Mesothelial cell of epicardium (in vitro differentiated cells): ENCODE measurements around the gene DSCAM. TPM values are rescaled to one million over a fixed set of nuclear protein-coding genes. Genes with fewer than 3 reads are reported as not detected.
"Not testable (repeated sequence)": the region's sequence is repeated elsewhere in the genome, so short reads cannot be mapped to it uniquely, and the experiment has no call there.

Experiments
- DNase-seq, 2 experiments: peaks; one replicate each; pipeline ENCODE4 v3.0.0; 2021; ENCODE audit warnings: low spot score in 2 of 2; ENCODE audit not compliant: unreplicated experiment in 2 of 2
- H3K27ac Mint-ChIP-seq: 2 replicates; pipeline ENCODE4 v1.8.0; 2021; ENCODE audit warnings: mixed read lengths
- H3K27me3 Mint-ChIP-seq: 2 replicates; pipeline ENCODE4 v1.8.0; 2021; ENCODE audit warnings: low read depth, mixed read lengths
- H3K36me3 Mint-ChIP-seq: 2 replicates; pipeline ENCODE4 v1.8.0; 2021; ENCODE audit warnings: mixed read lengths
- H3K4me1 Mint-ChIP-seq: 2 replicates; pipeline ENCODE4 v1.8.0; 2021; ENCODE audit warnings: mixed read lengths
- H3K4me3 Mint-ChIP-seq: 2 replicates; pipeline ENCODE4 v1.8.0; 2021; ENCODE audit warnings: mild to moderate bottlenecking, moderate library complexity, mixed read lengths
- H3K9me3 Mint-ChIP-seq: 2 replicates; pipeline ENCODE4 v1.8.0; 2021; ENCODE audit warnings: mixed read lengths
- total RNA-seq: library from RNA; stranded (reverse); gene quantifications from 3 replicates; pipeline ENCODE4 v1.2.1, GENCODE V29; 2021
- TF ChIP-seq, protein P1 (sequence below): fragments of 200-600 bp; sonication (generic); IDR thresholded peaks from one replicate; pipeline ENCODE4 v1.5.0; 2021; ENCODE audit warnings: antibody characterized with exemption; ENCODE audit not compliant: unreplicated experiment

DSCAM gene
- total RNA-seq, 1 donor from 2014 or later: not detected

DNA sequence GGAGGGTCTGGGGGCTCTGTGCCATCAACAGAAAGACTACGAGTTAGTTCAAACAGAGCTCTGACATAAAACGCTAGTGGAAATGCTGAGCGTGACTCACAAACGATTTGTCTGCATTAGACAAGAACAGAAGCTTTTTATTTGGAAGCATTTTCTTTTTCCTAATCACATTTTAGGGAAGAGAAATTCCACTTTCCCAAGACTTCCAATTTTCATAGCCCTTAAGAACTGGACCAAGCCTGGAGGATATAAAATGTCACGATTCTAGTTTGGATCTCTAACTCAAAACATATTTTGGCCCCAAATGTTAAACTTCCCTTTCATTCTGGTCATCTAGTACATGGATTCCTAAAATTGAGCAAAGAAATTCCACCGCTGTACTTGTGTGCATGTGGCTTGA, 659.7 kb downstream of the DSCAM start:
- TF ChIP-seq, protein P1, sequence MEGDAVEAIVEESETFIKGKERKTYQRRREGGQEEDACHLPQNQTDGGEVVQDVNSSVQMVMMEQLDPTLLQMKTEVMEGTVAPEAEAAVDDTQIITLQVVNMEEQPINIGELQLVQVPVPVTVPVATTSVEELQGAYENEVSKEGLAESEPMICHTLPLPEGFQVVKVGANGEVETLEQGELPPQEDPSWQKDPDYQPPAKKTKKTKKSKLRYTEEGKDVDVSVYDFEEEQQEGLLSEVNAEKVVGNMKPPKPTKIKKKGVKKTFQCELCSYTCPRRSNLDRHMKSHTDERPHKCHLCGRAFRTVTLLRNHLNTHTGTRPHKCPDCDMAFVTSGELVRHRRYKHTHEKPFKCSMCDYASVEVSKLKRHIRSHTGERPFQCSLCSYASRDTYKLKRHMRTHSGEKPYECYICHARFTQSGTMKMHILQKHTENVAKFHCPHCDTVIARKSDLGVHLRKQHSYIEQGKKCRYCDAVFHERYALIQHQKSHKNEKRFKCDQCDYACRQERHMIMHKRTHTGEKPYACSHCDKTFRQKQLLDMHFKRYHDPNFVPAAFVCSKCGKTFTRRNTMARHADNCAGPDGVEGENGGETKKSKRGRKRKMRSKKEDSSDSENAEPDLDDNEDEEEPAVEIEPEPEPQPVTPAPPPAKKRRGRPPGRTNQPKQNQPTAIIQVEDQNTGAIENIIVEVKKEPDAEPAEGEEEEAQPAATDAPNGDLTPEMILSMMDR: no peak
- Mint-ChIP-seq H3K4me3 (no peak overlapping the region), H3K27me3 (no peaks in the 10 kb centered on the region), H3K4me1 (peaks cover 2% of the 10 kb centered on the region), H3K27ac (no peak overlapping the region), H3K36me3 (no peaks in the 10 kb centered on the region), H3K9me3 (peaks cover 15% of the 10 kb centered on the region)
- no peak for DNase-seq

- no peaks in the 10 kb centered on the region for H3K27me3 Mint-ChIP-seq
- no peak for DNase-seq
- H3K4me3 Mint-ChIP-seq: no peak overlapping the region
- TF ChIP-seq, protein P1: no peak
- peaks cover 2% of the 10 kb centered on the region for H3K4me1 Mint-ChIP-seq
- no peaks in the 10 kb centered on the region for H3K36me3 Mint-ChIP-seq
- H3K9me3 Mint-ChIP-seq: peaks cover 20% of the 10 kb centered on the region
- no peak overlapping the region for H3K27ac Mint-ChIP-seq
These were observed 660.9 kb downstream of the DSCAM start for GRCh38 chr21:40186045-40186444.

- TF ChIP-seq, protein P1: no peak
- no peak for DNase-seq
- Mint-ChIP-seq H3K9me3 (peaks cover 20% of the 10 kb centered on the region), H3K27me3 (peaks cover under 1% of the 10 kb centered on the region), H3K4me3 (no peak overlapping the region), H3K27ac (no peak overlapping the region), H3K4me1 (peaks cover 2% of the 10 kb centered on the region), H3K36me3 (no peaks in the 10 kb centered on the region)
These were observed 661.8 kb downstream of the DSCAM start for GRCh38 chr21:40185208-40185607.

GRCh38 chr21:40182491-40182890, 664.5 kb downstream of the DSCAM start:
- H3K27ac Mint-ChIP-seq, H3K4me3 Mint-ChIP-seq, H3K36me3 Mint-ChIP-seq: not testable (repeated sequence)

DNA sequence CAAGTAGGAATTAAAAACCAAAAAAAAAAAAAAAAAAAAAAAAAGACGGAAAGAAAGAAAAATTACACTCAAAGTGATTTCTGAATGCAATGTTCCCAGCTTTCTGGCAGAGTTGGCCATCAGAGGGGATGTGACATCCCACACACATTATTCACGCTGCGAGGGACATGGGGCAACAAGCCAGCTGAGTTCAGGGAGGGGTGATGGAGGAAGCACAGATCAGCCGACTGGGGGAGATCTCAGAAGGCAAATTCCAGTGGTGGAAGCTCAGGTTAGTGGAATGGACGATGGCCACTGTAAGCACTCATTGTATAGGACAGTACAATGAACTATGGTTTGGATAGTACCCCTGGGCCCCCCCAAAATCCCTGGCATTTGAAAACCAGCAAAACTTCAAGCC, 667.8 kb downstream of the DSCAM start:
- TF ChIP-seq, protein P1: no peak
- Mint-ChIP-seq H3K9me3 (peaks cover 13% of the 10 kb centered on the region), H3K27me3 (peaks cover 21% of the 10 kb centered on the region), H3K4me3 (no peak overlapping the region), H3K4me1 (no peaks in the 10 kb centered on the region), H3K27ac (no peak overlapping the region), H3K36me3 (no peaks in the 10 kb centered on the region)
- no peak for DNase-seq

More at GRCh38 chr21:40182491-40182890, 664.5 kb downstream of the DSCAM start:
- H3K27me3 Mint-ChIP-seq, H3K4me1 Mint-ChIP-seq, DNase-seq: not testable (repeated sequence)
- peaks cover 13% of the 10 kb centered on the region for H3K9me3 Mint-ChIP-seq

- peaks cover 21% of the 10 kb centered on the region for H3K27me3 Mint-ChIP-seq
- TF ChIP-seq, protein P1: no peak
- peaks cover 11% of the 10 kb centered on the region for H3K9me3 Mint-ChIP-seq
- H3K36me3 Mint-ChIP-seq: no peaks in the 10 kb centered on the region
- no peak overlapping the region for H3K27ac Mint-ChIP-seq
- no peak for DNase-seq
- H3K4me1 Mint-ChIP-seq: no peaks in the 10 kb centered on the region
- no peak overlapping the region for H3K4me3 Mint-ChIP-seq
These were observed 668.2 kb downstream of the DSCAM start for GRCh38 chr21:40178726-40179125.
